ENCODE data around the gene ZRANB3.
"Not testable (repeated sequence)": the region's sequence is repeated elsewhere in the genome, so short reads cannot be mapped to it uniquely, and the experiment has no call there.

The ZRANB3 gene

GRCh38 chr2:135124924-135125886 is 405.8 kb downstream of the ZRANB3 start:
- FAIRE-seq: no peak
- TF ChIP-seq CTCF (IDR thresholded peaks at IDR 0.05; ENCODE audit: insufficient read depth, missing control alignments): no peak
- DNase-seq (ENCODE audit: insufficient read length, low spot score): no peak

- FAIRE-seq; DNase-seq (ENCODE audit: insufficient read length, low spot score): not testable (repeated sequence)
Measured at GRCh38 chr2:135121658-135122039, 409.4 kb downstream of the ZRANB3 start.

GRCh38 chr2:135121016-135121657 is 409.9 kb downstream of the ZRANB3 start:
- FAIRE-seq (no peak), DNase-seq (ENCODE audit: insufficient read length, low spot score) (no peak)
- no peak for TF ChIP-seq CTCF (IDR thresholded peaks at IDR 0.05; ENCODE audit: insufficient read depth, missing control alignments)

GRCh38 chr2:135119582-135119981 is 411.4 kb downstream of the ZRANB3 start:
- DNase-seq (ENCODE audit: insufficient read length, low spot score): no peak
- TF ChIP-seq CTCF (IDR thresholded peaks at IDR 0.05; ENCODE audit: insufficient read depth, missing control alignments): no peak
- no peak for FAIRE-seq

- FAIRE-seq: no peak
- no peak for DNase-seq (ENCODE audit: insufficient read length, low spot score)
- no peak for TF ChIP-seq CTCF (IDR thresholded peaks at IDR 0.05; ENCODE audit: insufficient read depth, missing control alignments)
Measured at GRCh38 chr2:135113322-135113721, 417.7 kb downstream of the ZRANB3 start.

- not testable (repeated sequence) for FAIRE-seq; DNase-seq (ENCODE audit: insufficient read length, low spot score)
Measured at GRCh38 chr2:135105513-135106316, 425.3 kb downstream of the ZRANB3 start.

- DNase-seq (ENCODE audit: insufficient read length, low spot score): no peak
- no peak for TF ChIP-seq CTCF (IDR thresholded peaks at IDR 0.05; ENCODE audit: insufficient read depth, missing control alignments)
- FAIRE-seq: no peak
Measured at GRCh38 chr2:135103843-135104242, 427.2 kb downstream of the ZRANB3 start.

Data from D721Med (cell line).